Mesendoderm (in vitro differentiated cells): ENCODE data around the gene ZNF43.
A peak's percentile ranks its signal among the peaks of the same experiment; 100 is the strongest.

Source experiments
- DNase-seq: peaks from one replicate; pipeline ENCODE4 v3.0.0; 2013
- H2AK5ac ChIP-seq: 2 replicates; pipeline ENCODE4 v1.6.1; 2013; ENCODE audit warnings: low read length, inconsistent platforms
- H2BK120ac ChIP-seq: 2 replicates; pipeline ENCODE4 v1.6.1; 2013; ENCODE audit warnings: low read depth, mild to moderate bottlenecking, low read length, moderate library complexity, mixed read lengths
- H2BK15ac ChIP-seq: replicated peaks from 2 replicates; pipeline ENCODE4 v1.6.1; 2013; ENCODE audit warnings: low read depth, mild to moderate bottlenecking, moderate library complexity
- H2BK5ac ChIP-seq: 2 replicates; pipeline ENCODE4 v1.6.1; 2013; ENCODE audit warnings: low read length, inconsistent platforms
- H3K18ac ChIP-seq: 2 replicates; pipeline ENCODE4 v1.6.1; 2013; ENCODE audit warnings: mild to moderate bottlenecking, low read length, mixed read lengths
- H3K23ac ChIP-seq: one replicate; pipeline ENCODE4 v1.6.1; 2013; ENCODE audit warnings: low read length
- H3K27ac ChIP-seq: 2 replicates; pipeline ENCODE4 v1.5.1; 2013; ENCODE audit warnings: low read depth, mild to moderate bottlenecking, inconsistent platforms, low read length, moderate library complexity
- H3K27me3 ChIP-seq: 2 replicates; pipeline ENCODE4 v1.6.1; 2013; ENCODE audit warnings: low read length, control low read depth, mild to moderate bottlenecking, inconsistent platforms; ENCODE audit not compliant: insufficient read depth, poor library complexity
- H3K36me3 ChIP-seq: 2 replicates; pipeline ENCODE4 v1.6.1; 2013; ENCODE audit warnings: low read length, inconsistent platforms; ENCODE audit not compliant: control insufficient read depth, insufficient read depth
- H3K4ac ChIP-seq: one replicate; pipeline ENCODE4 v1.6.1; 2013; ENCODE audit warnings: low read depth, mild to moderate bottlenecking, low read length, moderate library complexity
- H3K4me1 ChIP-seq: 2 replicates; pipeline ENCODE4 v1.6.1; 2013; ENCODE audit warnings: low read depth, low read length, inconsistent platforms; ENCODE audit not compliant: control insufficient read depth
- H3K4me2 ChIP-seq: 2 replicates; pipeline ENCODE4 v1.6.1; 2013; ENCODE audit warnings: low read length
- H3K4me3 ChIP-seq: 2 replicates; pipeline ENCODE4 v1.5.1; 2013; ENCODE audit warnings: mild to moderate bottlenecking, low read length
- H3K56ac ChIP-seq: one replicate; pipeline ENCODE4 v1.6.1; 2013; ENCODE audit warnings: low read length
- H3K79me1 ChIP-seq: 2 replicates; pipeline ENCODE4 v1.6.1; 2013; ENCODE audit warnings: low read length, inconsistent platforms
- H3K79me2 ChIP-seq: 2 replicates; pipeline ENCODE4 v1.6.1; 2013; ENCODE audit warnings: mild to moderate bottlenecking, low read length; ENCODE audit not compliant: control insufficient read depth, insufficient read depth
- H3K9ac ChIP-seq: 2 replicates; pipeline ENCODE4 v1.6.1; 2013; ENCODE audit warnings: low read length, inconsistent platforms
- H4K5ac ChIP-seq: one replicate; pipeline ENCODE4 v1.6.1; 2013; ENCODE audit warnings: low read length
- H4K8ac ChIP-seq: one replicate; pipeline ENCODE4 v1.6.1; 2013; ENCODE audit warnings: low read depth, mild to moderate bottlenecking, control low read depth, low read length, moderate library complexity
- WGBS: extraction: QIAGEN DNeasy Blood & Tissue Kit; methylation state at CpG from one replicate; pipeline ENCODE4 v1.1.7; 2013; ENCODE audit warnings: low lambda C conversion rate, missing lambda C conversion rate; ENCODE audit not compliant: insufficient coverage; ENCODE audit errors: extremely low coverage; 5-methylcytosine and 5-hydroxymethylcytosine counted together

ZNF43 gene

DNA sequence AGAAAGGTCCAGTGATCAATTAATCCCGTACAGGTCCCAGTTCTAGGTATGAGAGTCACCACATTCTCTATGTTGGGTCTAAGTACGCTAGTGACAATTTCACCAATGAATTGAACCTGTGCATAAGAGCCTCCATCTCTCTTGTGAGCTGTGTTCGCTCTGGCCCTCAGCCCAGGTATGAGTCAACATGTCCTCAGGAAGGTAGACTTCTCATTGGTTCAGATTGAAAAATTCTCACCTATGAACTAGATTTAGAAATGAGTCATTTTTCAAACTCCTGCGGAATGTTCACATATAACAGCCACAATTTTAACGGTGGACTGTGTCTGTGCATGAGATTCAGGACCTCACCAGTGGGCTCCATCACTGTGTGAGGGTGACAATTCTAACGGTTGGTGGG lies 12.7 kb upstream of the ZNF43 start:
- Histone ChIP-seq H3K36me3 (peaks cover 22% of the 10 kb centered on the region), H2BK5ac (no peak overlapping the region), H2AK5ac (no peak overlapping the region), H3K79me2 (peaks cover 32% of the 10 kb centered on the region), H3K23ac (no peak overlapping the region), H3K4me3 (no peak overlapping the region), H3K27ac (no peak overlapping the region), H4K5ac (no peak overlapping the region), H3K27me3 (no peaks in the 10 kb centered on the region), H3K4ac (no peak overlapping the region), H2BK120ac (no peak overlapping the region), H3K18ac (no peak overlapping the region), H3K4me2 (no peak overlapping the region), H3K9ac (no peak overlapping the region), H3K4me1 (peaks cover 6% of the 10 kb centered on the region), H2BK15ac (no peak overlapping the region), H3K79me1 (peaks cover 25% of the 10 kb centered on the region), H3K56ac (no peak overlapping the region), H4K8ac (no peak overlapping the region)
- WGBS = no CpG with 5 or more reads among the region's 6 CpGs
- no peak for DNase-seq

GRCh38 chr19:21843081-21843480 lies 7.1 kb upstream of the ZNF43 start:
- Histone ChIP-seq H3K56ac (no peak overlapping the region), H3K79me2 (peaks cover 9% of the 10 kb centered on the region), H4K5ac (no peak overlapping the region), H2BK120ac (no peak overlapping the region), H3K9ac (no peak overlapping the region), H3K27ac (no peak overlapping the region), H3K18ac (no peak overlapping the region), H3K4me1 (no peaks in the 10 kb centered on the region), H2BK5ac (no peak overlapping the region), H2BK15ac (no peak overlapping the region), H3K4me3 (no peak overlapping the region), H2AK5ac (no peak overlapping the region), H4K8ac (no peak overlapping the region), H3K23ac (no peak overlapping the region), H3K4me2 (no peak overlapping the region), H3K36me3 (peaks cover 36% of the 10 kb centered on the region), H3K79me1 (peaks cover 15% of the 10 kb centered on the region), H3K4ac (no peak overlapping the region), H3K27me3 (no peaks in the 10 kb centered on the region)
- WGBS = no CpG with 5 or more reads among the region's 5 CpGs
- DNase-seq = no peak

- Histone ChIP-seq H3K4ac (no peak overlapping the region), H3K36me3 (peaks cover 30% of the 10 kb centered on the region), H3K79me1 (peaks cover 10% of the 10 kb centered on the region), H3K27ac (no peak overlapping the region), H3K4me1 (no peaks in the 10 kb centered on the region), H3K4me3 (no peak overlapping the region), H2BK120ac (no peak overlapping the region), H2BK15ac (no peak overlapping the region), H2BK5ac (no peak overlapping the region), H3K27me3 (no peaks in the 10 kb centered on the region), H4K5ac (no peak overlapping the region), H3K23ac (no peak overlapping the region), H2AK5ac (no peak overlapping the region), H4K8ac (no peak overlapping the region), H3K18ac (no peak overlapping the region), H3K56ac (no peak overlapping the region), H3K79me2 (peaks cover 2% of the 10 kb centered on the region), H3K4me2 (no peak overlapping the region), H3K9ac (no peak overlapping the region)
- DNase-seq = no peak
- WGBS = no CpG with 5 or more reads among the region's 1 CpG
Observed at GRCh38 chr19:21841488-21842097, 5.6 kb upstream of the ZNF43 start.

- H3K4me2 ChIP-seq = no peak overlapping the region
- no peak overlapping the region for H4K8ac ChIP-seq
- no peak overlapping the region for H2AK5ac ChIP-seq
- H3K4me3 ChIP-seq = no peak overlapping the region
- no peak overlapping the region for H3K4ac ChIP-seq
- no peak overlapping the region for H2BK5ac ChIP-seq
- peaks cover 1% of the 10 kb centered on the region for H3K79me2 ChIP-seq
- H3K9ac ChIP-seq = no peak overlapping the region
- H3K18ac ChIP-seq = no peak overlapping the region
- peaks cover 29% of the 10 kb centered on the region for H3K36me3 ChIP-seq
- WGBS = no CpG with 5 or more reads among the region's 5 CpGs
- no peak overlapping the region for H3K23ac ChIP-seq
- no peaks in the 10 kb centered on the region for H3K27me3 ChIP-seq
- no peaks in the 10 kb centered on the region for H3K4me1 ChIP-seq
- no peak overlapping the region for H2BK120ac ChIP-seq
- no peak overlapping the region for H3K56ac ChIP-seq
- no peak overlapping the region for H2BK15ac ChIP-seq
- no peak overlapping the region for H3K27ac ChIP-seq
- no peak for DNase-seq
- peaks cover 7% of the 10 kb centered on the region for H3K79me1 ChIP-seq
- no peak overlapping the region for H4K5ac ChIP-seq
Observed at GRCh38 chr19:21841081-21841480, 5.1 kb upstream of the ZNF43 start.

- Histone ChIP-seq H3K4me2 (no peak overlapping the region), H3K79me1 (peaks cover 3% of the 10 kb centered on the region), H2BK120ac (no peak overlapping the region), H4K8ac (no peak overlapping the region), H3K56ac (no peak overlapping the region), H4K5ac (no peak overlapping the region), H3K27ac (no peak overlapping the region), H3K9ac (no peak overlapping the region), H3K27me3 (no peaks in the 10 kb centered on the region), H3K4me3 (no peak overlapping the region), H3K4me1 (no peaks in the 10 kb centered on the region), H3K4ac (no peak overlapping the region), H3K36me3 (peaks cover 27% of the 10 kb centered on the region), H2BK5ac (no peak overlapping the region), H3K23ac (no peak overlapping the region), H2BK15ac (no peak overlapping the region), H3K18ac (no peak overlapping the region), H3K79me2 (peaks cover 1% of the 10 kb centered on the region), H2AK5ac (no peak overlapping the region)
- no peak for DNase-seq
- no CpG with 5 or more reads among the region's 1 CpG for WGBS
Observed at GRCh38 chr19:21839976-21840375, 4.0 kb upstream of the ZNF43 start.

DNA sequence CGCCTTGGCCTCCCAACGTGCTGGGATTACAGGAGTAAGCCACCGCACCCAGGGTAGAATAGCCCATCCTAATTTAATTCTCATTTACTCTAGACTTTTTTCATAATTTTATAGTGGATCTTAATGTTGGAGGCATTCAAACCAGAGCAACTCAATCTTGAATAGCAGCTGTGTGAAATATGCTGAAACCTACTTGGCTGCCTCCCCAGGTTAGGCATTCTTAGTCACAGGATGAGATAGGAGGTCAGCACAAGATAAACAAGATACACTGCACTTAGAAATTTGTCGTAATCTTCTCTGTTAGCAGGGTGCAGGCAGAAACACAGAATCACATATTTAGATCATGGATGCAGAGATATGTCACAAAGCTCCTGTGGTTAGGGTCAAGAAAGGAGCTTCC lies 2.7 kb upstream of the ZNF43 start:
- H3K36me3 ChIP-seq = peaks cover 22% of the 10 kb centered on the region
- H3K79me1 ChIP-seq = peaks cover 2% of the 10 kb centered on the region
- no peak overlapping the region for H4K8ac ChIP-seq
- H3K4me1 ChIP-seq = no peaks in the 10 kb centered on the region
- H2BK15ac ChIP-seq = no peak overlapping the region
- peaks cover 3% of the 10 kb centered on the region for H3K79me2 ChIP-seq
- H3K56ac ChIP-seq = no peak overlapping the region
- no peak overlapping the region for H3K4me2 ChIP-seq
- no peak overlapping the region for H3K4ac ChIP-seq
- WGBS = no CpG with 5 or more reads among the region's 4 CpGs
- DNase-seq = peak; percentile 11
- H3K4me3 ChIP-seq = no peak overlapping the region
- no peaks in the 10 kb centered on the region for H3K27me3 ChIP-seq
- H3K23ac ChIP-seq = no peak overlapping the region
- no peak overlapping the region for H2AK5ac ChIP-seq
- H2BK120ac ChIP-seq = no peak overlapping the region
- no peak overlapping the region for H2BK5ac ChIP-seq
- H3K9ac ChIP-seq = no peak overlapping the region
- H4K5ac ChIP-seq = no peak overlapping the region
- H3K18ac ChIP-seq = no peak overlapping the region
- no peak overlapping the region for H3K27ac ChIP-seq
